Hepatocyte (in vitro differentiated cells): ENCODE results near the gene AP5Z1. TPM values are rescaled to one million over a fixed set of nuclear protein-coding genes. Genes with fewer than 3 reads are reported as not detected.

Source experiments
- DNase-seq: peaks from one replicate; pipeline ENCODE4 v3.0.0-alpha.2; 2016; ENCODE audit warnings: low spot score
- H2AFZ ChIP-seq: fragments of 200-600 bp; sonication (generic); 2 replicates; pipeline ENCODE4 v1.6.0; 2016; ENCODE audit warnings: antibody characterized with exemption, mild to moderate bottlenecking
- H3K27ac ChIP-seq: fragments of 200-600 bp; sonication (generic); 2 replicates; pipeline ENCODE4 v1.5.1; 2016; ENCODE audit warnings: mild to moderate bottlenecking
- H3K27me3 ChIP-seq: fragments of 200-600 bp; sonication (generic); 2 replicates; pipeline ENCODE4 v1.6.1; 2016
- H3K36me3 ChIP-seq: fragments of 200-600 bp; sonication (generic); replicated peaks from 2 replicates; pipeline ENCODE4 v1.5.1; 2016; ENCODE audit warnings: low read depth; ENCODE audit not compliant: insufficient read depth
- H3K4me1 ChIP-seq: fragments of 200-600 bp; sonication (generic); 2 replicates; pipeline ENCODE4 v1.5.1; 2016; ENCODE audit warnings: mild to moderate bottlenecking, moderate library complexity; ENCODE audit not compliant: insufficient read depth
- H3K4me2 ChIP-seq: fragments of 200-600 bp; sonication (generic); 2 replicates; pipeline ENCODE4 v1.6.0; 2016
- H3K4me3 ChIP-seq: fragments of 200-600 bp; sonication (generic); 2 replicates; pipeline ENCODE4 v1.5.1; 2016; ENCODE audit warnings: mild to moderate bottlenecking
- H3K79me2 ChIP-seq: fragments of 200-600 bp; sonication (generic); 2 replicates; pipeline ENCODE4 v1.6.0; 2017; ENCODE audit warnings: mild to moderate bottlenecking
- H3K9me2 ChIP-seq: fragments of 200-600 bp; sonication (generic); replicated peaks from 2 replicates; pipeline ENCODE4 v1.6.0; 2017; ENCODE audit warnings: mild to moderate bottlenecking; ENCODE audit not compliant: insufficient read depth
- H3K9me3 ChIP-seq: fragments of 200-600 bp; sonication (generic); 2 replicates; pipeline ENCODE4 v1.5.1; 2016; ENCODE audit warnings: low read depth, mild to moderate bottlenecking
- H4K20me1 ChIP-seq: fragments of 200-600 bp; sonication (generic); 2 replicates; pipeline ENCODE4 v1.6.0; 2016; ENCODE audit warnings: mild to moderate bottlenecking; ENCODE audit not compliant: insufficient read depth, poor library complexity, severe bottlenecking
- EZH2 ChIP-seq: fragments of 200-600 bp; sonication (generic); IDR thresholded peaks from 2 replicates; pipeline ENCODE4 v1.6.1; 2016; ENCODE audit warnings: antibody characterized with exemption, mild to moderate bottlenecking, borderline replicate concordance
- EZH2phosphoT487 ChIP-seq: fragments of 200-600 bp; sonication (generic); IDR thresholded peaks from one replicate; pipeline ENCODE4 v1.6.1; 2018; ENCODE audit warnings: antibody characterized with exemption, mild to moderate bottlenecking, low read depth, moderate library complexity; ENCODE audit not compliant: unreplicated experiment, severe bottlenecking
- whole genome bisulfite sequencing: methylation state at CpG from one replicate; pipeline ENCODE4 v1.1.6; 2016; ENCODE audit warnings: low lambda C conversion rate; ENCODE audit errors: missing lambda C conversion rate; 5-methylcytosine and 5-hydroxymethylcytosine counted together
- polyA plus RNA-seq: library from polyadenylated mRNA; unstranded; fragments of >200 nt; fragmentation: Nextera tagmentation; extraction: Ambion mirVana; gene quantifications from 2 replicates; pipeline ENCODE4 v1.2.1, GENCODE V29; 2016
- total RNA-seq: library from RNA; depleted of rRNA; stranded (reverse); fragments of >200 nt; gene quantifications from 2 replicates; pipeline ENCODE4 v1.2.3, GENCODE V29; 2014
- TF ChIP-seq, protein P1 (sequence below): fragments of 200-600 bp; sonication (generic); IDR thresholded peaks from 2 replicates; pipeline ENCODE4 v1.5.1; 2016; ENCODE audit warnings: antibody characterized with exemption, mild to moderate bottlenecking; ENCODE audit not compliant: poor library complexity

AP5Z1 gene
- total and polyA plus RNA-seq, 2 experiments from 2014 or later = 33.9 to 60.3 TPM

DNA sequence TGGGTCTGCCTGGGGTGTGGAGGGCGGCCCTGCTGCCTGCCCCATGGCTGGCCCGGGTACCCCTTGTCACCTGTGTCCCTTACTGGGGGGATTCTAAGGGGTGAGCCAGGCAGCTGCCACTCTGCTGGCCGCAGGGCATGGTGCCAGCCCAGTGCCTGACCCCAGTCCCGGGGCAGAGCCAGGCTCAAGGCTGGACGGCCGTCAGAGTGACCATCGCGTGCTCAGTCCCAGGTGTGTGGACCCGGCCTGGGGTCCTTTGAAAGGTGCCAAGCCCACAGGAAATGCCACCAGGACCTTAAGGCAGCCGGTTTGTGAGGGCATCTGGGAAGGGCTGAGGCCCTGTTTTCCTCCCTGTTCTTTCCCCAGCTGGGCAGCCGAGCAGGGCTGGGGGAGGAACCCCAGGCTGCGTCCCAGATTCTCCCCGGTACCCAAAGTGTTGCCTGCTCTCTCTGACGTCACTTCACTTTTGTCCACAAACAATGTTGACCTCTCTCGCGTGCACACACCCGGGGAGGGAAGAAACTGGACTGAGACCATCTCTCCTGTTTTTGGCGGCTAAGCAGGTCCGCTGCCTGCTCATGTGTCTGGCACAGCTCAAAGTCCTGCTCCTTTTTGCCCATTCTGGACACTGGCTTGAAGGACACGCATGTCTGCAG lies 48.8 kb downstream of the AP5Z1 start:
- Histone ChIP-seq H4K20me1 (no peaks in the 10 kb centered on the region), H3K4me3 (no peak overlapping the region), H3K9me3 (no peaks in the 10 kb centered on the region), H3K4me2 (no peak overlapping the region), H3K4me1 (no peaks in the 10 kb centered on the region), H3K36me3 (no peaks in the 10 kb centered on the region), H3K79me2 (no peaks in the 10 kb centered on the region), H3K27ac (no peak overlapping the region), H2AFZ (no peak overlapping the region), H3K27me3 (no peaks in the 10 kb centered on the region), H3K9me2 (no peaks in the 10 kb centered on the region)
- WGBS = 93% methylated on average over 20 of the region's 20 CpGs
- DNase-seq = no peak
- no peak for TF ChIP-seq EZH2phosphoT487
- TF ChIP-seq, protein P1, sequence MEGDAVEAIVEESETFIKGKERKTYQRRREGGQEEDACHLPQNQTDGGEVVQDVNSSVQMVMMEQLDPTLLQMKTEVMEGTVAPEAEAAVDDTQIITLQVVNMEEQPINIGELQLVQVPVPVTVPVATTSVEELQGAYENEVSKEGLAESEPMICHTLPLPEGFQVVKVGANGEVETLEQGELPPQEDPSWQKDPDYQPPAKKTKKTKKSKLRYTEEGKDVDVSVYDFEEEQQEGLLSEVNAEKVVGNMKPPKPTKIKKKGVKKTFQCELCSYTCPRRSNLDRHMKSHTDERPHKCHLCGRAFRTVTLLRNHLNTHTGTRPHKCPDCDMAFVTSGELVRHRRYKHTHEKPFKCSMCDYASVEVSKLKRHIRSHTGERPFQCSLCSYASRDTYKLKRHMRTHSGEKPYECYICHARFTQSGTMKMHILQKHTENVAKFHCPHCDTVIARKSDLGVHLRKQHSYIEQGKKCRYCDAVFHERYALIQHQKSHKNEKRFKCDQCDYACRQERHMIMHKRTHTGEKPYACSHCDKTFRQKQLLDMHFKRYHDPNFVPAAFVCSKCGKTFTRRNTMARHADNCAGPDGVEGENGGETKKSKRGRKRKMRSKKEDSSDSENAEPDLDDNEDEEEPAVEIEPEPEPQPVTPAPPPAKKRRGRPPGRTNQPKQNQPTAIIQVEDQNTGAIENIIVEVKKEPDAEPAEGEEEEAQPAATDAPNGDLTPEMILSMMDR = no peak

DNA sequence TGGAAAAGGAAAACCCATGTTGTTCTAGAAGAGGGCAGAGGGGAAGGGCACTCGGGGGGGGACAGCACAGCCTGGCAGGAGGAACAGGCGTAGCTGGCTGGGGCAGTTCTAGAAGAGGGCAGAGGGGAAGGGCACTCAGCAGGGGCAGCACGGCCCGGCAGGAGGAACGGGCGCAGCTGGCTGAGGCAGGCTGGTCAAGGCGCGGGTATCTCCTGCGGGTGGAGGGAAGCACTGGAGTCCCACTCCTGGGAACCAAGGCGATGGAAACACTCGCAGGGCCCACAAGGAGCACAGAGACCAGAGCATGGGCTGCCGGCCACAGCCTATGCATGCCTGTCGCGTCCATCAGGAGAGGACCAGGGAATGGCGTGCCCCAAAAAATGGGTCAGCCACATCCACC lies 49.7 kb downstream of the AP5Z1 start:
- Histone ChIP-seq H3K36me3 (no peaks in the 10 kb centered on the region), H3K4me3 (no peak overlapping the region), H3K9me3 (no peaks in the 10 kb centered on the region), H3K27me3 (no peaks in the 10 kb centered on the region), H3K4me2 (no peak overlapping the region), H2AFZ (no peak overlapping the region), H4K20me1 (no peaks in the 10 kb centered on the region), H3K4me1 (no peaks in the 10 kb centered on the region), H3K27ac (no peak overlapping the region), H3K79me2 (no peaks in the 10 kb centered on the region), H3K9me2 (no peaks in the 10 kb centered on the region)
- WGBS = 92% methylated on average over 15 of the region's 15 CpGs
- DNase-seq = no peak
- TF ChIP-seq, protein P1 = no peak
- TF ChIP-seq EZH2 (no peak), EZH2phosphoT487 (no peak)

DNA sequence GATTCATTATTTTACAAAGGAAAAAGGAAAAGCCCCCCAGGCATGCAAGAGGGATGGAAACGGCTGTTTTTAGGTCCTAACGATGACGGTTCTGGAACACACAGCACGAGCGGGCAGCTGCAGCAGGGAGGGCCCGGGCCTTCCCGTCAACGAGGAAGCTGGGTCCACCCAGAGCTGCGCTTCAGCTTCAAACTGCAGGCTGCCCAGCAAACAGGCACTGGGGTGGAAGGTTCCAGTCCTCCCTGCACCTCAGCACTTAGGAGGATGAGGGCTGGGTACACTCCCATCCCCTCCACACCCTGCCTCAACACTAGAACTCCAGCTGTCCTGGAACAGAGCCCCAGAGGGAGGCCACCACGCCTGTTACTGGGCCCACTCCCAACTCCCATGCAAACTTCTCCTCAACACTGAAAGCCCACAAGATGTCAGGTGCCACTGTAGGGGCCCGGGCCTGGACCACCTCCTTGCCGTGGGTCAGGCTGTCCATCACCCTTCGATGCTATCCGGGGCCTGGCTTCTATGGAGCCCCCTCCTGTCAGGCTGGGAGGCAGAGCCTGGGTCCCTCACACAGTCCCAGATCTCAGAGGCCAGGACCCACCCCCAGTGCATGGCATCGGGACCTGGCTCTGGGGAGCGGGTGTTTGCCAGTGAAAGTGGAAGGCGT lies 53.4 kb downstream of the AP5Z1 start:
- Histone ChIP-seq H3K4me1 (no peaks in the 10 kb centered on the region), H3K27me3 (no peaks in the 10 kb centered on the region), H3K79me2 (no peaks in the 10 kb centered on the region), H3K9me3 (no peaks in the 10 kb centered on the region), H3K4me3 (no peak overlapping the region), H3K27ac (no peak overlapping the region), H3K9me2 (no peaks in the 10 kb centered on the region), H4K20me1 (no peaks in the 10 kb centered on the region), H2AFZ (no peak overlapping the region), H3K4me2 (no peak overlapping the region), H3K36me3 (no peaks in the 10 kb centered on the region)
- WGBS = 98% methylated on average over 17 of the region's 17 CpGs
- no peak for TF ChIP-seq EZH2phosphoT487
- no peak for TF ChIP-seq EZH2
- no peak for DNase-seq

DNA sequence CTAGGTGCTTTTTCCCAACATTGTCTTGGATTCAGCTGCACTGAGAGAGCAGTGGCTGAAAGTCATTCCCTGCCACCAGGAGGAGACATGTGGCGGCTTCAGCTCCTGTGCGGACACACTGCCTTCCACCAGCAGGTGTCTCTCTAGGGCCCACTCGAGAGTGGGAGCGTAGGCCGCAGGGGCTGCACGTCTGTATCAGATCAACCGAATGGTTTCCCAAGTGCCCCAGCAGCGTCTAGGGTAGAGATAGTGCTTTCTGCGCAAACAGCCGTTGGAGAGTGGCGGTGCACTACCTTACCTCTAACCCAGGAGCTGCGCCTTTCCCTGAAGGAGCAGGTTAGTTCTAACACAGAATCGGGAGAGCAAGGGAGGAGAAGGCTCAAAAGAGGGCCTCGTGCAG lies 54.8 kb downstream of the AP5Z1 start:
- no peaks in the 10 kb centered on the region for H3K36me3 ChIP-seq
- H2AFZ ChIP-seq = no peak overlapping the region
- DNase-seq = peak; percentile 87
- no peaks in the 10 kb centered on the region for H3K79me2 ChIP-seq
- H3K27ac ChIP-seq = no peak overlapping the region
- H3K9me3 ChIP-seq = no peaks in the 10 kb centered on the region
- H3K4me2 ChIP-seq = no peak overlapping the region
- no peak overlapping the region for H3K4me3 ChIP-seq
- no peaks in the 10 kb centered on the region for H3K27me3 ChIP-seq
- H3K4me1 ChIP-seq = no peaks in the 10 kb centered on the region
- no peaks in the 10 kb centered on the region for H4K20me1 ChIP-seq
- 43% methylated on average over 14 of the region's 14 CpGs for WGBS
- no peaks in the 10 kb centered on the region for H3K9me2 ChIP-seq
- TF ChIP-seq, protein P1 = peak; percentile 93
- TF ChIP-seq EZH2 = no peak
